DND-41 (cell line): ENCODE data around the gene EYA4.

Experiments
- CTCF ChIP-seq: IDR thresholded peaks from 2 replicates; pipeline ENCODE4 v1.5.1; 2012; ENCODE audit warnings: borderline replicate concordance, low read length, moderate library complexity, mild to moderate bottlenecking; ENCODE audit not compliant: poor library complexity, severe bottlenecking; ENCODE audit errors: extremely low read depth
- EZH2 ChIP-seq: IDR thresholded peaks from 3 replicates; pipeline ENCODE4 v1.6.1; 2012; ENCODE audit warnings: borderline replicate concordance, low read depth, mild to moderate bottlenecking, moderate library complexity, low read length, inconsistent platforms; ENCODE audit not compliant: severe bottlenecking

- TF ChIP-seq CTCF = no peak
- no peak for TF ChIP-seq EZH2
Measured at GRCh38 chr6:133415262-133415661, 174.1 kb downstream of the EYA4 start.
